Measurements from ENCODE around the gene PNRC2.
"Not testable (repeated sequence)": the region's sequence is repeated elsewhere in the genome, so short reads cannot be mapped to it uniquely, and the experiment has no call there.

PNRC2 gene

DNA sequence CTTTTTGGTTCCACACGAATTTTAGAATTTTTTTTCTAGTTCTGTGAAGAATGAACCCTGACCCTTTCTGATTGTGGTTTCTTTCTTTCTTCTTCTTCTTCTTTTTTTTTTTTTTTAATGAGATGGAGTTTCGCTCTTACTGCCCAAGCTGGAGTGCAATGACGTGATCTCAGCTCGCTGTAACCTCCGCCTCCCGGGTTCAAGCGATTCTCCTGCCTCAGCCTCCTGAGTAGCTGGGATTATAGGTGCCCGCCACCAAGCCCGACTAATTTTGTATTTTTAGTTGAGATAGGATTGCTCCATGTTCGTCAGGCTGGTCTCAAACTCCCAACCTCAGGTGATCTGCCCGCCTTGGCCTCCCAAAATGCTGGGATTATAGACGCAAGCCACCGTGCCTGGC lies 32.4 kb downstream of the PNRC2 start:
- not testable (repeated sequence) for DNase-seq (ENCODE audit: low read depth in 2 of 2)

DNA sequence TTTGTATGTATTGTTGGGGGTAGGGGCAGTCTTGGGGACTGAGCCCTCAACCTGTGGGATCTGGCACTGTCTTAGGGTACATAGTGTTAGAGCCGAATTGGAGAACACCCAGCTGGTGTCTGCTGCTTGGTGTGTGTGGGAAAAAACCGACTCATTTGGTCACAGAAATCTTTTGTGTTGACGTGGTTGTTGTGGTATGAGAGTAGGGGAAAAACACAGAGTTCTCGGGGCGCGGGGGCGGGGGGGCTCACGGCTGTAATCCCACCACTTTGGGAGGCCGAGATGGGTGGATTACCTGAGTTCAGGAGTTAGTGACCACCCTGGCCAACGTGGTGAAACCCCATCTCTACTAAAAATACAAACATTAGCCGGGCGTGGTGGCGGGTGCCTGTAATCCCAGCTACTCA lies 35.8 kb downstream of the PNRC2 start:
- no peak for DNase-seq (ENCODE audit: low read depth in 2 of 2)

DNA sequence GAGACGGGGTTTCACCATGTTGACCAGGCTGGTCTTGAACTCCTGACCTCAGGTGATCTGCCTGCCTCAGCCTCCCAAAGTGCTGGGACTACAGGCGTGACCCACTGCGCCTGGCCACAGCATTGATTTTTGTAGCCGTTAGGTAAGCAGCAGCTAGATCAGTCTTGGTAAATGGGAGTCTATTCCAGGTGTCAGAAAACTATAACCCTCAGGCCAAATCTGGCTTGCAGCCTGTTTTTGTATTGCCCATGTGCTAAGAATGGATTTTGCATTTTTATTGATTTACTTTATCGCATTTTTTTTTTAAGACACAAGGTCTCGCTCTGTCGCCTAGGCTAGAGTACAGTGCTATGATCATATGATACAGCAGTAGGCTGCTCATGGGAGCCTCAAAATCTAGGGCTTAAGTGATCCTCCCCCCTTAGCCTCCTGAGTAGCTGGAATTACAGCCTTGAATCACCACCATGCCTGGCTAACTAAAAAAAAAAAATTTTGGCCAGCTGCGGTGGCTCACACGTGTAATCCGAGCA lies 37.1 kb downstream of the PNRC2 start:
- no peak for DNase-seq (ENCODE audit: low read depth in 2 of 2)

DNA sequence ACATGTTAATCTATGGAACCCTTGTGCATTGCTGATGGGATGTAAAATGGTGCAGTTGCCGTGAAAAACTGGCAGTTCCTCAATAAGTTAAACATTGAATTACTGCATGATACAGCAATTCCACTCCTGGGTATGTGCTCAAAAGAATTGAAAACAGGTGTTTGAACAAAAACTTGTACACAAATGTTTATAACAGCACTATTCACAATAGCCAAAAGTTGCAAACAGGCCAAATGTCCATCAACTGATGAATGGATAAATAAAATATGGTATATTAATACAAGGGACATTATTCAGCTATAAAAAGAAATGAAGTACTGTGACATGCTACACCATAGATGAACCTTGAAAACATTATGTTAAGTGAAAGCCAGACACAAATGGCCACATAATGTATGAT lies 38.2 kb downstream of the PNRC2 start:
- DNase-seq (ENCODE audit: low read depth in 2 of 2) = no peak

DNA sequence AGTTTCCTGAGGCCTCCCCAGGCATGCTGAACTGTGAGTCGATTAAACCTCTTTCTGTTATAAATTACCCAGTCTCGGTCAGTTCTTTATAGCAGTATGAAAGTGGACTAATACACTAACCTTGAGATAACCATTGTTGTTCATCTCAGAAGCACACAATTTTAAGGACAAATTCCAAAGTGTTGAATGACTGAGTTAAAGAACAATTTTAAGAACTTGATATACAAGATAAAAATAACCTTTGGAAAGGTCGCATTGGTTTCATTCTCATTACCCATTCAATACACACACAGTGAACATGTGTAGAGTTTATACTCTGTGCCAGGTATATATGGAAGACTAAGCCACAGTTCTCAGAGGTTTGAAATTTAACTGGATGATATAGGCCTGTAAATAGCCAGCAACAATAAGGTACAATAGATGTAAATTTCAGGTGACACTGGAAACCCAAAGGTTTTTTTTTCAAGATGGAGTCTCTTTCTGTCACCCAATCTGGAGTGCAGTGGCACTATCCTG lies 39.6 kb downstream of the PNRC2 start:
- no peak for DNase-seq (ENCODE audit: low read depth in 2 of 2)

DNA sequence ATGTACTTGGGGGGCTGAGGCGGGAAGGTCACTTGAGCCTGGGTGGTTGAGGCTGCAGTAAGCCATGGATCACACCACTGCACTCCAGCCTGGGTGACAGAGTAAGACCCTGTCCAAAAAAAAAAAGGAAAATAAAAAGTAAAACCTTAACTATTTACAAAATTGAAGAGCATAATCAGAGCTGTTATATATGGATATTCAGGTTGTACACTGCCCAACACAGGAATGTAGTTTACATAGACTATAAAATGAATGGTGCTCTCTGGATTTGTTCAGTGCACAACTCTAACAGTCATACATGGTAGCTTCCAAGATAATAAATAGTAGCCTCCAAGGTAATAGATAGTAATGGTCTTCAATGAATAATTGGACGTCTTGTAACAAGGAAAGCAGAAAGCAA lies 43.1 kb downstream of the PNRC2 start:
- DNase-seq (ENCODE audit: low read depth in 2 of 2) = no peak

DNA sequence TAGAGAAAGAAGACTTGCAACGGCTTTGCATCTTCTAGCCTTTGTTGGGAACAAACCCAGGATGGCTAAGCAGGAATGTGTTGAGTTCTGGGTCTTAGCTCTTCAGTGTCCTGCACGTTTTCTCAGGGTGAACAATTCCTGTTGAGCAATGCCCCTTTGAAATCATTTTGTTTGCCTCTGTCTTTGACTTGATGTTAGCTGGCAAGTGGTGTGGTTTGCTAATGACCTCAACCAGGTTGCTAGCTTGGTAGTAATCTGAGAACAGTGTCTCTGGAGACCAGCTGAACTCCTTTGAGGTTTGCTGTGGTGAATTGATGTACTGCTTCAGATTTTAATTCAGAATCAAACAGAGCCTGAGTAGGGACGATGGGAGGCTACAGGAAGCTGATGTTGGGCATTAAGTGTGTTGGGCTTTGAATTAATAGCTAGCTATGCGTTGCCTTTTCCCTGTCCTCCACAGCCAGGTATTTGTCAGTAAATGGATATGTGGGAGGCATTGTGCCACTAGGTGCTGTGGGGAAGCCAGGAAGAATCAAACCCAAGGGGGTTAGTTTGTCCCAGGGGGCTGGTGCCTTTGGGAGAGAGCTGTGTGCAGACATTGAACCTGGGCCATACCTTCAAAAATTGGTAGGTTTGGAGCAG lies 43.8 kb downstream of the PNRC2 start:
- no peak for DNase-seq (ENCODE audit: low read depth in 2 of 2)

DNA sequence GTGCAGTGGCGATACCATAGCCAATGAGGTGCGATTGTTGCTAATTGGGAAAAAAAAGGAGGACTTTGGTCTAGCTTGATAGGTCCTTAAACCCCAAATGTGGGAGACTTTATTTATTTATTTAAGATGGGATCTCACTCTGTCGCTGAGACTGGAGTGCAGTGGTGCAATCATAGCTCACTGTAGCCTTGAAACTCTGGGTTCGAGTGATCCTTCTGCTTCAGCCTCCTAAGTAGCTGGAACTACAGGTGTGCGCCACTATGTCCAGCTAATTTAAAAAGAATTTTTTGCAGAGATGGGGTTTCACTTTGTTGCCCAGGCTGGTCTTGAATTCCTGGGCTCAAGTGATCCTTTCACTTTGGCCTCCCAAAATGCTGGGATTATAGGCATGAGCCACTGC lies 44.5 kb downstream of the PNRC2 start:
- DNase-seq (ENCODE audit: low read depth in 2 of 2) = no peak

DNA sequence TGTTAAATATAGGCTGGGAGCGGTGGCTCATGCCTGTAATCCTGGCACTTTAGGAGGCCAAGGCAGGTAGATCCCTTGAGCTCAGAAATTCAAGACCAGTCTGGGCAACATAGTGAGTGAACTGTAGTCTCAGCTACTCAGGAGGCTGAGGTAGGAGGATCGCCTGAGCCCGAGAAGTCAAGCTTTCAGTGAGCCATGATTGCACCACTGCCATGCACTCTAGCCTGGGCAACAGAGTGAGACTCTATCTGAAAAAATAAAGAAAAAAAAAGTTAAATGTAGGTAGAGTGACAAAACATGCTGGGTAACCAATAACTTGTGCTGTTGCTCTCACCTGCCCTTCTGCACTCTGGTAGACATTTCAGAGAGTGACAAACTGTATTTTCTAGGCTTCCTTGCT lies 45.5 kb downstream of the PNRC2 start:
- no peak for DNase-seq (ENCODE audit: low read depth in 2 of 2)

DNA sequence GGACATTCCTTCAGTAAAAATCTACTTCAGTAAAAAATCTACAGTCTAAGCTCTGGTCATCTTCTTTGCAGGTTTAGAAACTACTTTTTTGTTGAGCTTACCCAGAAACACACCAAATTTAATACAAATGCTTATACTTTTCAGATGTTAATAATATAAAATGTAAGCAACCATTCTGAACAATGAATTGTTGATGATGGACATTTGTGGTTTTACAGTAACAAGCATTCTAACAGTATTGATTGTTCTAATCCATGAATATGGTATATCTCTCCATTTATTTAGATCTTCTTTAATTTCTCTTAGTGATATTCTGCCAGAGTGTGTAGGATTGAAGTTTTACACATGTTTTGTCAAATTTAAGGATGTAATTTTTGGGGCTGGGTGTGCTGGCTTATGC lies 47.5 kb downstream of the PNRC2 start:
- no peak for DNase-seq (ENCODE audit: low read depth in 2 of 2)

DNA sequence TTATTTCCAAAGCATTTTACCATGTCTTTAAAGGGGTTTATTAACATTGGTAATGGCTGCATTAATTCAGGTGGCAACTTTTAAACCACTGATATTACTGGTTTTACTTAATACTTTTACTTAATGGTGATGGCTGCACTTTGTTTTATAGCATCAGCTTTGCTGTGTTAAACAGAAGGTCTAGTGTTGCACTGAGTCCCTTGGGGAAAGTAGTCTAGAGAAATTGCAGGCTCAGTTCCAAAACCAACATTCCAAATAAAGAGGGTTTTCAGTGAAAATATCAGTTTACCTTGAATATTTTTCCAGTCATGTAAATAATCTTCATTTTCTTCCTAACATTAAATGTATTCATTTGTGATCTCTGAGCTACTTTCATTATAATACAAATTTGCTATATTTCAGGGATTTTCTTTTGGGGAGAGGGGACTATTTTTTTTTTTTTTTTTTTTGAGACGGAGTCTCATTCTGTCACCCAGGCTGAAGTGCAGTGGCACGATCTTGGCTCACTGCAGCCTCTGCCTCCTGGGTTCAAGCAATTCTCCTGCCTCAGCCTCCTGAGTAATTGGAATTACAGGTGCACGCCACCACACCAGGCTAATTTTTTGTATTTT lies 49.1 kb downstream of the PNRC2 start:
- not testable (repeated sequence) for DNase-seq (ENCODE audit: low read depth in 2 of 2)

DNA sequence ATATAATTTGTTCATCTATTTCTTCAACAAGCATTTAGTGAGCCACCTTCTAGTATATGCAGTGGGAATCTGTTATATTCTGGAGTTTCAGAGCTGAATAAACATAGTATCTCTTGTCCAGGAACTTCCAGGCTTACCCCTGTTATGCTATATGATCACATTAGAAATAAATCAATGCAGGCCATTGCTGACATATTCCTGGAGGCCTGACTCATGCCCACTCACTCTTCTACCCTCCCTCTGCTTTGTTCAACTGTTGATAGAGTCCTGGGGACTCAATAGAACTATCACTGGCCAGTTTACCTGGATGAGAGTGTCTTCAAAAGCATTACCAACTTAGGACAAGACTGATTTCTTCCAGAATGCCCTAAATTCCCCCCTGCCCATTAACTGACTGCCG lies 49.8 kb downstream of the PNRC2 start:
- no peak for DNase-seq (ENCODE audit: low read depth in 2 of 2)

DNA sequence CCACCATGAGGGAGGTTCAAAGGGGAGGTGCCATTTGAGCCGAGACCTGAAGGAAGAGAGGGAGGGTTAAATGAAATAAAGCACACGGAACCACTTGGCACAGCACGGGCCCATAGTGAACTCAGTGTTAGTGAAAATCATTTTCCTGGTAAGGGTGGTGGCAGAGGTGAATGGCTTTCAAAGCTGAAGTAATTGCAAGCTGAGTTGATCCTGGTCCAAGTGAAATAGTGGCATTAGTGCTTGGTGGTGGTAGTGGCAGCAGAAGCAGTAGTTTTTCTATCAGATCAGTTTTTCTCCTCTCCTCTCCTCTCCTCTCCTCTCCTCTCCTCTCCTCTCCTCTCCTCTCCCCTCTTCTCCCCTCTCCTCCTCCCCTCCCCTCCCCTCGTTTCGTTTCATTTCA lies 51.0 kb downstream of the PNRC2 start:
- DNase-seq (ENCODE audit: low read depth in 2 of 2) = no peak

DNA sequence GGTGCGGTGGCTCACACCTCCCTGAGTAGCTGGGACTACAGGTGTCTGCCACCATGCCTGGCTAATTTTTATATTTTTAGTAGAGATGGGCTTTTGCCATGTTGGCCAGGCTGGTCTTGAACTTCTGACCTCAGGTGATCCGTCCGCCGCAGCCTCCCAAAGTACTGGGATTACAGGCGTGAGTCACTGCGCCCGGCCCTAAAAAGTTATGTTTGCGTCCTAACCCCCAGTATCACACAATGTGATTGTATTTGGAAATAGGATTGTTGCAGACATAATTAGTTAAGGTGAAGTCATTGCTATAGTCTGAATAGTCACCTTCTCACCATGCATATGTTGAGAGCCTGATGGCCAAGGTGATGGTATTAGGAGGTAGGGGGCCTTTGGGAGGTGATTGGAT lies 53.2 kb downstream of the PNRC2 start:
- not testable (repeated sequence) for DNase-seq (ENCODE audit: low read depth in 2 of 2)
